Measurements from ENCODE around the gene UBE3B. TPM values are rescaled to one million over a fixed set of nuclear protein-coding genes. Genes with fewer than 3 reads are reported as not detected.

The UBE3B gene
- polyA plus RNA-seq, 3 donors: 14.4 to 25.9 (median 18.2) TPM

GRCh38 chr12:109535231-109535862 is 57.9 kb downstream of the UBE3B start:
- Histone ChIP-seq H3K4me3 (replicated peaks in 1 of 3; ENCODE audit: low read depth in 2 of 3, low read length in 3 of 3) (no peak overlapping the region), H3K9me3 (replicated peaks in 1 of 2; ENCODE audit: control insufficient read depth in 1 of 2, insufficient read depth in 1 of 2, low read length in 2 of 2) (no peaks in the 10 kb centered on the region), H3K36me3 (replicated peaks in 1 of 2; ENCODE audit: control insufficient read depth in 1 of 2, insufficient read depth in 2 of 2, low read length in 2 of 2) (peaks cover 30 to 61% of the 10 kb centered on the region in 2 donors), H4K20me1 (ENCODE audit: insufficient read depth, low read length) (no peaks in the 10 kb centered on the region), H3K27ac (ENCODE audit: low read depth in 1 of 2, low read length in 2 of 2) (no peak overlapping the region), H3K4me1 (ENCODE audit: control insufficient read depth in 1 of 2, insufficient read depth in 2 of 2, low read length in 2 of 2) (no peaks in the 10 kb centered on the region), H2AFZ (ENCODE audit: insufficient read depth, low read depth, low read length, poor library complexity, severe bottlenecking) (no peak overlapping the region), H3K27me3 (ENCODE audit: control insufficient read depth in 2 of 2, insufficient read depth in 2 of 2, low read length in 2 of 2) (no peaks in the 10 kb centered on the region), H3K9ac (ENCODE audit: insufficient read depth, low read length, poor library complexity, severe bottlenecking) (no peak overlapping the region), H3K4me2 (replicated peaks; ENCODE audit: extremely low read depth, low read length, poor library complexity, severe bottlenecking) (no peak overlapping the region), H3K79me2 (ENCODE audit: insufficient read depth, low read length) (no peaks in the 10 kb centered on the region)
- WGBS (ENCODE audit: insufficient coverage): 97% methylated on average over 23 of the region's 25 CpGs
- Mint-ChIP-seq H3K27ac (peak overlapping the region in 1 of 7 donors; percentile 54), H3K9me3 (no peaks in the 10 kb centered on the region), H3K4me1 (no peaks in the 10 kb centered on the region), H3K36me3 (peaks cover 43 to 51% of the 10 kb centered on the region in 2 donors), H3K4me3 (peak overlapping the region in 1 of 2 donors; percentile 20), H3K27me3 (ENCODE audit: low read depth in 3 of 3) (peaks cover 0 to 5% (median 3%) of the 10 kb centered on the region in 3 donors)
- intact Hi-C loops (cut with micrococcal nuclease): no loop called here
- TF ChIP-seq, protein P1, sequence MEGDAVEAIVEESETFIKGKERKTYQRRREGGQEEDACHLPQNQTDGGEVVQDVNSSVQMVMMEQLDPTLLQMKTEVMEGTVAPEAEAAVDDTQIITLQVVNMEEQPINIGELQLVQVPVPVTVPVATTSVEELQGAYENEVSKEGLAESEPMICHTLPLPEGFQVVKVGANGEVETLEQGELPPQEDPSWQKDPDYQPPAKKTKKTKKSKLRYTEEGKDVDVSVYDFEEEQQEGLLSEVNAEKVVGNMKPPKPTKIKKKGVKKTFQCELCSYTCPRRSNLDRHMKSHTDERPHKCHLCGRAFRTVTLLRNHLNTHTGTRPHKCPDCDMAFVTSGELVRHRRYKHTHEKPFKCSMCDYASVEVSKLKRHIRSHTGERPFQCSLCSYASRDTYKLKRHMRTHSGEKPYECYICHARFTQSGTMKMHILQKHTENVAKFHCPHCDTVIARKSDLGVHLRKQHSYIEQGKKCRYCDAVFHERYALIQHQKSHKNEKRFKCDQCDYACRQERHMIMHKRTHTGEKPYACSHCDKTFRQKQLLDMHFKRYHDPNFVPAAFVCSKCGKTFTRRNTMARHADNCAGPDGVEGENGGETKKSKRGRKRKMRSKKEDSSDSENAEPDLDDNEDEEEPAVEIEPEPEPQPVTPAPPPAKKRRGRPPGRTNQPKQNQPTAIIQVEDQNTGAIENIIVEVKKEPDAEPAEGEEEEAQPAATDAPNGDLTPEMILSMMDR (IDR thresholded peaks at IDR 0.05): no peak
- DNase-seq: no peak

DNA sequence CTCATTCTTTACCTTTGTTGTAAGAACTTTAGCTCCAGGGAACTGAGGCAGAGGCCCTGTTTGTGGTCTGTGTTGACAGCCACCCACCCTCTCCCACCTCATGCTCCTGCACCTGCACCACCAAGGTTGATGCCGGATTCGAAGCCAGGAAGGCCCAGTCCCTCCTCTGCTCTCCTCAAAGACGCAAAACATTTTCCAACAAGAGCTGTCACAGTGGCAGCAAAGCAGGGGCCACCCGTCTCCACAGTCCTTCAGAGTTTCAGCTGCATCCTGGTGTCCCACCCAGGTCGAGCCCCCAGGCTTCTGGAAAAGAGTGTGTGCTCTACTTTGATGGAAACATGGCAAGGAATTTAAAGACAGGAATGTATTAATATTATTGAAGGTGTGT is 58.4 kb downstream of the UBE3B start:
- Histone ChIP-seq H3K9me3 (replicated peaks in 1 of 2; ENCODE audit: control insufficient read depth in 1 of 2, insufficient read depth in 1 of 2, low read length in 2 of 2) (no peaks in the 10 kb centered on the region), H3K36me3 (replicated peaks in 1 of 2; ENCODE audit: control insufficient read depth in 1 of 2, insufficient read depth in 2 of 2, low read length in 2 of 2) (peaks cover 26 to 56% of the 10 kb centered on the region in 2 donors), H3K27me3 (ENCODE audit: control insufficient read depth in 2 of 2, insufficient read depth in 2 of 2, low read length in 2 of 2) (no peaks in the 10 kb centered on the region), H3K9ac (ENCODE audit: insufficient read depth, low read length, poor library complexity, severe bottlenecking) (no peak overlapping the region), H2AFZ (ENCODE audit: insufficient read depth, low read depth, low read length, poor library complexity, severe bottlenecking) (no peak overlapping the region), H3K4me1 (ENCODE audit: control insufficient read depth in 1 of 2, insufficient read depth in 2 of 2, low read length in 2 of 2) (no peaks in the 10 kb centered on the region), H3K27ac (ENCODE audit: low read depth in 1 of 2, low read length in 2 of 2) (no peak overlapping the region), H3K4me3 (replicated peaks in 1 of 3; ENCODE audit: low read depth in 2 of 3, low read length in 3 of 3) (no peak overlapping the region), H4K20me1 (ENCODE audit: insufficient read depth, low read length) (no peaks in the 10 kb centered on the region), H3K4me2 (replicated peaks; ENCODE audit: extremely low read depth, low read length, poor library complexity, severe bottlenecking) (no peak overlapping the region), H3K79me2 (ENCODE audit: insufficient read depth, low read length) (no peaks in the 10 kb centered on the region)
- 86% methylated on average over 5 of the region's 5 CpGs for WGBS (ENCODE audit: insufficient coverage)
- Mint-ChIP-seq H3K4me1 (no peaks in the 10 kb centered on the region), H3K9me3 (no peaks in the 10 kb centered on the region), H3K36me3 (peaks cover 39 to 46% of the 10 kb centered on the region in 2 donors), H3K4me3 (no peak overlapping the region), H3K27ac (no peak overlapping the region), H3K27me3 (ENCODE audit: low read depth in 3 of 3) (peaks cover 0 to 5% (median 3%) of the 10 kb centered on the region in 3 donors)
- no peak for DNase-seq
- TF ChIP-seq, protein P1 (IDR thresholded peaks at IDR 0.05): no peak
- intact Hi-C loops (cut with micrococcal nuclease): no loop called here

Measured in CD14-positive monocyte (primary cell).